ENCODE results near the gene CATSPERE.
"Not testable (repeated sequence)": the region's sequence is repeated elsewhere in the genome, so short reads cannot be mapped to it uniquely, and the experiment has no call there.

CATSPERE gene

DNA sequence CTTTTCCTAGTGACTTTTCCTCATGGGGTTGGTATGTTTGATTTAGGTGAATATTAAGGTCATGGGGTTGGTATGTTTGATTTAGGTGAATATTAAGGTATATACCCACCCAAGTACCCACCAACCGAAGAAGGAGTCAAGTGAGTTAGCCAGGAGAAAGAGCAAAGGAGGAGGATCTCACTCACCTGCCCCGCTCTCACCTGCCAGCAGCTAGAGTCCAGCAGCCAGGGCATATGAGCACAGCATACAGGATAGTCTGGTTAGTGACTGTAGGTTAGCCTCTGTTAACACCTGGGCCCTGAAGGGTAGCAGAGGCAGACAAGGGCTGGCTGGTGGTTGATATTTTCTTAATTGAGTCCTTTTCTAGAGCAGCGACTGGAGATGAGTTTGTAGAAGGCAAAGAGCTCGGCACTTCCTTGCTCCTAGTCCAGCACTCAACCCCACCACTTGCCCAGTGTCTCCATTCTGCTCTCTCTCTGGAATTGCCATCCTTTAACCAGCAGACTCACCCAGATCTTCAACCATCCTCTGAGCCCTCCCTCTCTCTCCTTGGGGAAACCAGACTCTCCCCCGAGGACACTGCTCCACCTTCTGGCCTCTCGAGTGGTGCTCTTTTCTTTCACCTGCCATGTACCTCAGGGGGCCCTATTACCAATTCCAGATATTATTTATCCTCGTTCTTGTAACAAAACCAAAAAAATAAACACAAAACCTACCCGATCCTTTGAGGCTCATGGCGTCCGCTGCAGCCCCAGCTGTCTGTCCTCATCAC is 175.6 kb downstream of the CATSPERE start:
- DNase-seq: no peak

DNA sequence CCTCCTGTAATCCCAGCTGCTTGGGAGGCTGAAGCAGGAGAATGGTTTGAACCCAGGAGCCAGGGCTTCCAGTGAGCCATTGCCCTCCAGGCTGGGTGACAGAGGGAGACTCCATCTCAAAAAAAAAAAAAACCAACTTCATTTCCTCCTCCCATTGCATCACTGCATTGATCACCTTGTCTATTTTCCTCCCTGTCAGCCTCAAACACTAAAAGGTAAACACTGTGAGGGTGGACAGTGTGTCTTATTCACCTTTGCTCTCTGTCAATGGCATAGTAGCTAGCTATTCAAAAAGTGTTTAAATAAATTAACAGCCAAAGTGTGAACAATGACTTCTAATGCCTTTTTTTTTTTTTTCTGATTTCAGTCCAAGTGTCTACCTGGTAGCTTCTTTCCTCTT is 178.5 kb downstream of the CATSPERE start:
- no peak for DNase-seq

DNA sequence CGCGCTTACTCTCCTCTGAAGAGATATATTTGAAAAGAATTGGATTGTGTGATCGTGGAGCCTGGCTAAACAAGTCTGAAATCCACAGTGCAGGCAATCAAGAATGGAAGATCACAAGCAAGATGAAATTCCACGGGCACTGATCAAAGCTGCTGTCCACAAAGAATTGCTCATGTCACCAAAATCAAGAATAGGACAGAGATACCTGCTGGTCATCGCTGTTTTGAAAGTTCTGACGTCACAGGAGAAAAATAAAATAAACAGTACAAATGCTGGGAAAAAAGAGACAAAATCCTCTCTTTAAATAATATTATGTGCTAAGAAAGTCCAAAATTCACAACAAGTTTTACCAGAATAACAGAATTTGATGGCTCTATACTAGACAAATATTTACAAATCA is 179.8 kb downstream of the CATSPERE start:
- DNase-seq: no peak

DNA sequence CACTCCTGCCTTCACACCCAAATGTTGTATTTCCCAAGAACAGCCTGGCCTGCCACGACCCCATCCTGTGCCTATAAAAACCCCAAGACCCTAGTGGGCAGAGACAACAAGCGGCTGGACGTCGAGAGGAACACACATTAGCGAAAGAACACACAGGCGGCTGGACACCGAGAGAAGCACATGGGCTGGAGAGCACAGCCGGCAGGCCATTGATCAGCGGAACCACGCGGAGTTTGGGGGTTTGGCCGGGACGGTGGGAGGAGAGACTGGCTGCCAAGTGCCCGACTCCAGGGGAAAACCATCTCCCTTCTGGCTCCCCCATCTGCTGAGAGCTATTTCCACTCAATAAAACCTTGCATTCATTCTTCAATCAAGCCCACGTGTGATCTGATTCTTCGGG is 181.5 kb downstream of the CATSPERE start:
- no peak for DNase-seq

DNA sequence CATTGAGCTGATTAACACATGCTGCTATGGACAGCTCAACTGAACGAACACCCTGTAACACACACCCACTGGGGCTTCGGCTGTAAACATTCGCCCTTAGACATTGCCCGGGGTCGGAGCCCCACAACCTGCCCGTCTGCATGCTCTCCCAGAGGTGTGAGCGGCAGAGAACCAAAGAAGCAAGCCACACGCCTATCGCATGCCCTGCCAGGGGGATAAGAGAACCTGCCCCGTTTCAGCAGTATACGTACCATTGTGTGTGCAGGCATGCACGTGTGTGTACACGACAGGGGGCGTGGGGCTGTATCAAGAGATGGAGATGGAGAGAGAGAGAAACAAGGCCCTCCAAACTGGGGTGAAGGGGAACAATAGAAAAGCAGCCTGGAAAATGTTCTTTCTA is 181.9 kb downstream of the CATSPERE start:
- DNase-seq: no peak

DNA sequence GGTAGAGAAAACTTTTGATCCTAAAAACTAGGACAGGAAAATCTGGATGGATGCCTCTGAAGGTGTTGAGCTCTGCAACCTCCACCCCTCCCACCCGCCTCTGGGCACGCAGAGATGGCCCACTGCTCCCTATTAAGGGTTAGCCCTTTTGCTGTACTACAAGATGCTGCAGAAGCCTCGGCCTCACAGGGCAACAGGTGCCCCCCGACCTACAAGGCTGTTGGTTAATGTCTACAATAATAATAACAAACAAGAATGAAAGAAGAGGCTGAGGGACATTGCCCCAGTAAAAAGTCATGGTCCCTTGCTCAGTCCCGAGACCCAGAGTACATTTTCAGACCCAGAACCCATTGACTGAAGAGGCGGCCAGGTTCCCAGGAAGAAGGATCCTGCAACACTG is 184.3 kb downstream of the CATSPERE start:
- no peak for DNase-seq

DNA sequence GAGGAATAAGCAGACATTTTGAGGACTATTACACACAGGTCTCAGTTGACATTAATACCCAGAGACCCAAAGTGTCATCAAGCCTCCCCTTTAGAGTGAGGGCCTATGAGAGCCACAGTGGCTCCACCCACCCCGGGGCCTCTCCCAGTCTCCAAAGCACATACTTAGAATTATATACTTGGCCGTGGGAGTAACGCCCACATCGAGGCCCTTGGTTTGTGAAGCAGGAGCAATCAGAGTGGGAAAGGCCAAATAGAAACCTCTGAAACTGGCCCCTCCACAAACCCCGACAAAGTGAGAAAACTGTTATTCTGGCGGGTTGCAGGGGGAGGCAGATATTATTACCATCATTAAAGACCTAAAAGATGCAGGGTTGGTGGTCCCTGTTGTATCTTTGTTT is 184.8 kb downstream of the CATSPERE start:
- DNase-seq: no peak

DNA sequence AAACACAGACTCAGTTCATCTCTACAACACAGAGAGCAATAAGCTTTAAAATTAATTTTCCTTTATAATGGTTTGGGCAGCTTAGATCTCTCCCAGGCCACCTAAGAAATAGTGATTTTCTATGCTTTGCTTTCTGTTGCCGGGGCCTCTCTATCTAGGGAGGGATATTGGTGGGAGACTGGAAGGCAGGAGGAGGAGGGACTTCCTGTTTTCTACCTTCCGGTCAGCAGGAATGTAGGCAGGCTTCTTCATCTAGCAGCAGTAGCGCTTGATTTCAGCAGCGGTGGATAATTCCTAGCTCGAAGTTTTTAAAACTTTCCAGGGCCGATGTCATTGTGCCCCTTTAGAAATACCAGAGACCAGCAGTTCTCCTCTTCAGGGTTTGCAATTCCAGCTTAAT is 186.7 kb downstream of the CATSPERE start:
- DNase-seq: no peak

DNA sequence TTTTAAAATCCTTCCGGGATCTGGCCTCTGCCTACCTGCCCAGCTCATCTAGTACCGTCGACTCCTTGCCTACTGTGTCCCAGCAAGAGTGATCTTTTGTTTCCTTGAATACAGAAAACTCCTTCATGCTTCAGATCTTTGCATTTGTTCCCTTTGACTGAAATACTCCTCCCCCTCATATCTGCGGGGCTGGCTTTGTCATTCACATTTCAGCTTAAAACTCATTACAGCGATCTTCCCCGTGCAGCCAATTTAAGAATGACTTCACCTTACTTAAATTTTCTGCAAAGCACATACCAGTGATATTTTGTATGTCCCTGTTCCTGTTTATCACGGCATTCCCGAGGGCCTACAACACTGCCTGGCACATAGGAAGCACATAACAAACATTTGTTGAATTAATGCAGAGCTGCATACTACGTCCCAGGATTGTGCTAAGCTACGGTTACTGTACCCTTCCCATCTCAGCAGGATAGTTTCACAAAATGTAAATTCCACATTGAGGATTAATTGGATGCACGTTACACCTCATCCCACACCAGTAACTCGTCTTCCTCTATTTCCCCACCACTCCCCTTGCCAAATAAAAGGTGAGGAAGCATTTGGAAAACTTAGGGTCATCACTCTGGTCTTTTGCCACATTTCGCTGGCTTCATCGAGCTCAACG is 191.0 kb downstream of the CATSPERE start:
- no peak for DNase-seq

DNA sequence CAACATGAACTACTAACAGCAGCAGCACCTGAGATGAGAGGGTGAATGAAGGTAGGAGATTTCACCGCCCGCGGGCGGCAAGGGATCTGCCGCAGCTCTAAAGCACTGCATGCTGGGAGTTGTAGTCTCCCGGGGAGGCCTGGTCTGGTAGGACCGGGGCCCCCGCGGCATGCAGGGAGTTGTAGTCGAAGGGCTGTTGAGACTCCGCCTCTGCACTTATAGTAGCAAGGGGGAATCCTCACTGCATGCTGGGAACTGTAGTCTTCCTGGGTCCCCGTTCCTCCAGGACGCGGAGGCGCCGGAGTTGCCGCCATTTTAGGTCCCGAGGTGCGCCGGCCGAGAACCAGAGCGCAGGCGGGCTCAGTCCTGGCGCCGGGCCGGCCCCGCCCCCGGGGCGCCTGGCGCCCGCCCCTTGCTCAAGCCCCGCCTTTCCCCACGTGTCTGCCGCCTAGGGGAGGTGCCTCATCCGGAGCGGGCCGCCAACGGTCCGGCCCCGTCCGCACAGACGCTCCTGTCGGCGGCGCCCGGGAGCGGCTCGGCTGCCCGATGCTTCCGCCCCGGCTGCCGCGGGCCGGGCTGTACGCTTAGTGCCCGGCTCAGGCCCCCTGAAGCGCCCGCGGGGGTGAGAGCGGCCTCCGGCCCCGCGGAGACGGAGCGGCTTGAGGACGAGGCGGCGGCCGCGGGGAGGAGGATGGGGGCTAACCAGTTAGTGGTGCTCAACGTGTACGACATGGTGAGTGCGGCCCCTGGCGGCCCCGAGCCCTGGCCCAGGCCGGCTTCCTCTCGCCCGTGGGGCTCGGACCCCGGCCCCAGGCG is 191.8 kb downstream of the CATSPERE start, which contains the start of gene DESI2:
DESI2 (plus strand) TSS at position 504 of the 816 bp plus-strand sequence; CDS start at position 692, 188 bp downstream.
- peak; percentile 93 for DNase-seq

DNA sequence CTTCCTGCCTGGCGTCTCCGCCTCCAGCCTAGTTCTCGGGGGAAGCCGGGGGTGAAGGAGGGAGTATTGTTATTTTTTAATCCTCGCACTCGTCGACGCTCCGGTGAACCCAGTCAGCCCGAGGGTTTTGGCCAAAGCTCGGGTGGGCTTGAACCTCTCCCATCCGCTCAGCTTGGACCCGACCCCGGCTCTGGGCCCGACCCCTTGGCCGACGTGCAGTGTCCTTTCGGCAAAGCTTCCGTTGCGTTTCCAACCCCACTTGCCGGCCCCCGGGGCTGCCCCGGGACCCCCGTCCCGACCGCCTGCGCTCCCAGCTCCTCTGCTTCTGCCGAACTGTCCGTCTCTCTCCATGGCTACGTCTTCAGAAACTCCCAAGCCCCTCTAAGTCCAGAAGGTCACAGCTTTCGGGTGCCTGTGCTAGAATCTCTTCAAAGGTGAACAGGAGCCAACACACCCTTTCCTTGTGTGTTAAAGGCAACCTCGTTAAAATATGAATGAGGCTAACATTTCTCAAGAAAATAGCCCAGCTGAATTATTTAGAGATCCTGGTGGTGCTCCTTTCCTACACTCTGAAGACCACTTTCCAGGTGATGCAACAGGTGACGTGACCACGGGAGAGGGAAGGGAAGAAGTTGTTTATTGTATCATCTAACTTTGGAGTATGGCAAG is 192.5 kb downstream of the CATSPERE start:
- DNase-seq: no peak

DNA sequence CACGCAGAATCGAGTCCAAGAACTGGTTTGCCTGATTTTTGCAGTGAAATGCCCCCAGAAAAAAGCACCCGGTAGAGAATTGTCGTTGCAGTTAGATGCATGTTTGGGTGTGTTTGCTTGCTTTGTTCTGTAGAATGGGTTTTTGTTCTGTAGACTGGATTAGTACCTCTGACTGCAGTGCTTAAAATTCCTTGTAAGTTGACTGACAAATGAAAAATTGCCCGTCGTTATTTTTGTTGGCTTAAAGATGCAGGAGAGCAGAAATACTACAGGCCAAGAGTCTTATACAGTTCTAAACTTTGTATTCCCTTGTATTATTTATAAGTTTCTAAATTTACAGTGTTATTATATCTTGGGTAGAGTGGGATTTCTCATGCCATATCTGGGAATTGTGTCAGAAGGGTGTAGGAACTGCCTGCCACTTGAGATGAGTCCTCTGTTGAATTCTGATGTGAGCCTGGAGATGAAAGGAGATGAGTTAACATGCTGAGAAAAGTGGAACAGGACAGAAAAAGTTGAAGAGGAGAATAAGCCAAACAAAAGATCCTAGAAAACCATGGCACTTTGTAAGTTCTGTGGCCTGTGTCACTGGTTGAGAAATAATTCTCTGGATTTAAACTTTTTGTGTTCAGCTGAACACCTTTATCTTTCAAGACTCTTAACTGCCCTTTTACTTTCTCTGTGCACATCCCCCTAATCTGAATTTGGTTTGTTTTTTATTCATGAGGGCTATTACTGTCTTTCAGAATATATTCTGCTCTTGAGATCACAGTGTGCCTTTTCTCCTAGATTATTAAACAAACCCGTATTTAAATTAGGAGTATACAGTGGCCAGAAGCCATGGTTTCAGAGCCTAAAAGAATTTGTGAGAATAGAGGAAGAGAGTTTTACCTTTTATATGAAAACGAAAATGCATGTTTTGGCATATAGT is 193.3 kb downstream of the CATSPERE start:
- no peak for DNase-seq

DNA sequence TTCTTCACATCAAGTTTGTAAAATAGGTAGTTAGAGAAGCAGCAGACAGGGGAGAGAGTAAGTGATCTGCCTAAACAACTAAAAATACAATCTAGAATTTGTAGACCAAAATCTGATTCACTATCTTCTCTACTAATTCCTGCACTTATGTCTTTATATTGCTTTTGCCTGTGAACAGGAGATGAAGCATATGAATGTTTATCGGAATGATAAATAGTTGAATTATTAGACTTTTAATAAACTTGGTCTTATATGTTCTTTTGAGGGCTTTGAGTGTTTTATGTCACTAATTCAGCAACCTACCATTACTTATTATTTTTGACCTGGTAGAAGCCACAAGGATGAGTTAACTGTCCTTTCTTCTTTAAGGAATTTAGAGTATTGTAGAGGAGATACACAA is 194.1 kb downstream of the CATSPERE start:
- no peak for DNase-seq

DNA sequence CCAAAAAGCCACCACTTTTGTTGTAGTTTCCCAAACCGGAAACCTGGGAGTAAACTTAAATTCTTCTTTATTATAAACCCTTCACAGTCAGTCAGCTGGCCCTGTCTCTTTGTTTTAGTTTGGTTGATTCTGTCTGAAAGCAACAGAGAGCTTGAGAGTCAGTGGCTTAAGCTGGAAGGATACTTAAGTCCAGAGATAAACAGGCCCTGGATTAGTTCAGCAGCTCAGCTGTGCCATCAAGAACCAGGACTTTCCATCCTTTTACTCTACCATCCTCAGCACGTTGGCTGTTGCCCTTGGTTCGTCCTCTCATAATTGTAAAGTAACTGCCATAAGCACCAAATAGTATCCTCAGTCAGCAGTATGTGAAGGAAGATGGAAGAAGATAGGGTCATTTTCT is 196.3 kb downstream of the CATSPERE start:
- no peak for DNase-seq

DNA sequence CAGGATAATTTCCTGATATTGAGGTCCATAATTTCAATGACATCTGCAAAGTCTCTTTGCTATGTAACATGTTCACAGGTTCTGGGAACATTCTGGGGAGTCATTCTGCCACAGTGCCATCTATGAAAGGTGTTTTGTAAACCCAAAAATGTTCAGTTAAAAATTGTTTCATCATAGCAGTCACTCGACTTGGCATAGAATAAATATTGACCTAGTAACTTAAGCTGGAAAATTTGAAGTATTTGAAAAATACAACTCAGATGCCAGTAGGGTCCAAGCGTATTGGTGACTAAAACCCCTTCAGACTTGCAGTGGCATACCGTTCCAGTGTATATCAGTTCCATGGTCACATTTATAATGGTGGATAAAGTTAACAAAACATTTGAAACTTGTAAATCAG is 198.6 kb downstream of the CATSPERE start:
- no peak for DNase-seq

DNA sequence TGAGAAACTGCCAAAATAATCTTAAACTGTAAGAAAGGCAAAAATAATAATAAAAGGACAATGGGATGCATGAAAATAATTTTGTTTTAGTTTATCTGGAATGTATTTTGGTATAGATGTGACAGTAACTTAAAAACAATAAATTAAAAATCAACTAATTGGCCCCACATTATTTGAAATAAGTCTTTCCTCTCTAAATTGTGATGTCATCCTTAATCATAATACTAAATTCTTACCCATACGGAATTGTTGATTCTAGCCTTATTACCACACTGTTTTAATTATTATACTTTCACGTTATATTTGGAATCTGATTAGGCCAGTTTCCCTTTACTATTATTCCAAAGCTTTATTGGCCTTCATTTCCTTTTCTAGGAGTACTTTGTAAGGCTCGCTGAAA is 199.5 kb downstream of the CATSPERE start:
- DNase-seq: no peak

DNA sequence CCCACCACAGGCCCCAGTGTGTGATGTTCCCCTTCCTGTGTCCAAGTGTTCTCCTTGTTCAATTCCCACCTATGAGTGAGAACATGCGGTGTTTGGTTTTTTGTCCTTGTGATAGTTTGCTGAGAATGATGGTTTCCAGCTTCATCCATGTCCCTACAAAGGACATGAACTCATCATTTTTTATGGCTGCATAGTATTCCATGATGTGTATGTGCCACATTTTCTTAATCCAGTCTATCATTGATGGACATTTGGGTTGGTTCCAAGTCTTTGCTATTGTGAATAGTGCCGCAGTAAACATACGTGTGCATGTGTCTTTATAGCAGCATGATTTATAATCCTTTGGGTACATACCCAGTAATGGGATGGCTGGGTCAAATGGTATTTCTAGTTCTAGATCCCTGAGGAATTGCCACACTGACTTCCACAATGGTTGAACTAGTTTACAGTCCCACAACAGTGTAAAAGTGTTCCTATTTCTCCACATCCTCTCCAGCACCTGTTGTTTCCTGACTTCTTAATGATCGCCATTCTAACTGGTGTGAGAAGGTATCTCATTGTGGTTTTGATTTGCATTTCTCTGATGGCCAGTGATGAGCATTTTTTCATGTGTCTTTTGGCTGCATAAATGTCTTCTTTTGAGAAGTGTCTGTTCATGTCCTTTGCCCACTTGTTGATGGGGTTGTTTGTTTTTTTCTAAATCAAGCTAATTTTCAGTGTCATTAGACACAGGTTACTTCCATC is 200.7 kb downstream of the CATSPERE start:
- not testable (repeated sequence) for DNase-seq

DNA sequence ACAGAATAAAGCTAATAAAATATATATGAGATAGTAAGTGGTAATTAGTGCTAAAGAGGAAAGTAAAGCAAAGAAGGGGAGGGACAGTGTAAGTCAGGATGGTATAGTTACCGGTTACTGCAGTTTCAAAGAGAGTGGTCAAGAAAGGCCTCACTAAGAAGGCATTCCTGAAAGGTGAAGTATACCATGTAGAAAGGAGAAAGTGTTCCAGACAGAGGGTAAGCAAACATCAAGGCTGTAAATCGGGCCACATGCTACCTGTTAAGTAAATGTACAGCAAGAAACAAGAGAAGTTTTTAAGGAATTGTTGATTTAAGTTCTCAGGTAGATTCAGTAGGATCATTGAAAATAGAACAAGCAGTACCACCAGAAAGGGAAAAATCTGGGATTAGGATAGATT is 201.5 kb downstream of the CATSPERE start:
- DNase-seq: no peak

DNA sequence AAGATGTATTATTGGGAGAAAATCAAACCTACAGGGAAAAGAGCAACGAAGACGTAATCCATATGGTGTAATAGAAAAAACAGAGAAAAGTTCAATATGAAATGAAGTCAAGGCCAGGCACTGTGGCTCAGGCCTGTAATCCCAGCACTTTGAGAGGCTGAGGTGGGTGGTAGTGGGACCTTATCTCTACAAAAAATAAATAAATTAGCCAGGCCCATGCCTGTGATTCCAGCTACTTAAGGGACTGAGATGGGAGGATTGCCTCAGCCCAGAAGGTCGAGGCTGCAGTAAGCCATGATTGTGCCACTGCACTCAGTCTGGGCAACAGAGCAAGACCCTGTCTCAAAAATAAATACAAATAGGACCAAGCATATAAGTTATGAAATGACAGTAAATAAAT is 203.3 kb downstream of the CATSPERE start:
- DNase-seq: no peak

DNA sequence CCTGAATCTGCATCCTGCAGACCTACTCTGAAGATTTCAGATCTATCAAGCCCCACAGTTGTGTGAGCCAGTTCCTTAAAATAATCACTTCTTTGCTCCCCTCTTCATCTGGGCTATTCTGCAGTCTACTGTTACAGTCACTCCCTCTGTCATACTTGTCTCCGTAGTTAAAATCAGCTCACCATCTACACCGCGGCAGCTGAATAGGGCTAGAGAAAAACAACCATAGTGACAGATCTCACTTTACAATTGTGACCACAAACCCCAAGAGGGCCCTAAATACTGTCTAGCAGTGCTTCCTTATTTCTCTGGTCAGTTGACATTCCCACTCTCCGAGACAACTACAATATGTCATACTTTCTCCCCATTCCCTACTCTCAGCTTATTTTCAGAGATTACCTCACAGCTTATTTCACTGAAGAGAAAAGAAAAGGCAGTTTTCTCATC is 204.7 kb downstream of the CATSPERE start:
- no peak for DNase-seq

Data from stimulated activated CD4-positive, alpha-beta T cell treated with anti-CD3 and anti-CD28 coated beads, Interleukin-12 subunit alpha, Interleukin-12 subunit beta, amount 100 ng/mL, for 4 hours (primary cell).